Measurements from ENCODE around the gene MACROD2.

- TF ChIP-seq, protein P1, sequence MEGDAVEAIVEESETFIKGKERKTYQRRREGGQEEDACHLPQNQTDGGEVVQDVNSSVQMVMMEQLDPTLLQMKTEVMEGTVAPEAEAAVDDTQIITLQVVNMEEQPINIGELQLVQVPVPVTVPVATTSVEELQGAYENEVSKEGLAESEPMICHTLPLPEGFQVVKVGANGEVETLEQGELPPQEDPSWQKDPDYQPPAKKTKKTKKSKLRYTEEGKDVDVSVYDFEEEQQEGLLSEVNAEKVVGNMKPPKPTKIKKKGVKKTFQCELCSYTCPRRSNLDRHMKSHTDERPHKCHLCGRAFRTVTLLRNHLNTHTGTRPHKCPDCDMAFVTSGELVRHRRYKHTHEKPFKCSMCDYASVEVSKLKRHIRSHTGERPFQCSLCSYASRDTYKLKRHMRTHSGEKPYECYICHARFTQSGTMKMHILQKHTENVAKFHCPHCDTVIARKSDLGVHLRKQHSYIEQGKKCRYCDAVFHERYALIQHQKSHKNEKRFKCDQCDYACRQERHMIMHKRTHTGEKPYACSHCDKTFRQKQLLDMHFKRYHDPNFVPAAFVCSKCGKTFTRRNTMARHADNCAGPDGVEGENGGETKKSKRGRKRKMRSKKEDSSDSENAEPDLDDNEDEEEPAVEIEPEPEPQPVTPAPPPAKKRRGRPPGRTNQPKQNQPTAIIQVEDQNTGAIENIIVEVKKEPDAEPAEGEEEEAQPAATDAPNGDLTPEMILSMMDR (conservative IDR thresholded peaks at IDR 0.05), result no peak
- no peak for TF ChIP-seq ZFX (IDR thresholded peaks at IDR 0.05)
Observed at GRCh38 chr20:15222502-15223330, 1227.4 kb downstream of the MACROD2 start.
